ENCODE data around the gene WWOX.

DNA sequence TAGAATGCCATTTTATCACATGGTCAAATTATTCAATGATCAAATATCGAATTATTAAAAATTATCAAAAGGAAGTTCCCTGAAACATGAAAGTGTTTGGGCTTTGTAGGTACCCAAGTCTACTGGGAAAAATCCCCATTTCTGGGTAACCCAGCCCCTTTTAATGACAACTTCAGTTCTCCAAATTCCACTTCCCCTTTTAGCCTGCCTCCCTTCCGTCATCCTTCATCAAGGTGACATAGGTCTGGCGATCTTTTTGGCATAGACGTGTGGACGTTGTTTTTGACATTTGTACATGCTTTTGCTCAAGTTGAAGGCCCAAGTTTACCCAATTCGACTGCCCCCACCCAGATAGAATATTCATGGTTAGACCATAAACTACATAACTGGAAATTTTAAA is 840.1 kb downstream of the WWOX start:
- TF ChIP-seq POLR2A (IDR thresholded peaks at IDR 0.05; ENCODE audit: low read length) (no peak), GATA1 (IDR thresholded peaks at IDR 0.05; ENCODE audit: low read depth, low read length) (no peak)
